ENCODE data around the gene DOC2B. TPM values are rescaled to one million over a fixed set of nuclear protein-coding genes. Genes with fewer than 3 reads are reported as not detected.

Gene DOC2B
- total RNA-seq, 1 experiment from 2014 or later, result 15.2 TPM

DNA sequence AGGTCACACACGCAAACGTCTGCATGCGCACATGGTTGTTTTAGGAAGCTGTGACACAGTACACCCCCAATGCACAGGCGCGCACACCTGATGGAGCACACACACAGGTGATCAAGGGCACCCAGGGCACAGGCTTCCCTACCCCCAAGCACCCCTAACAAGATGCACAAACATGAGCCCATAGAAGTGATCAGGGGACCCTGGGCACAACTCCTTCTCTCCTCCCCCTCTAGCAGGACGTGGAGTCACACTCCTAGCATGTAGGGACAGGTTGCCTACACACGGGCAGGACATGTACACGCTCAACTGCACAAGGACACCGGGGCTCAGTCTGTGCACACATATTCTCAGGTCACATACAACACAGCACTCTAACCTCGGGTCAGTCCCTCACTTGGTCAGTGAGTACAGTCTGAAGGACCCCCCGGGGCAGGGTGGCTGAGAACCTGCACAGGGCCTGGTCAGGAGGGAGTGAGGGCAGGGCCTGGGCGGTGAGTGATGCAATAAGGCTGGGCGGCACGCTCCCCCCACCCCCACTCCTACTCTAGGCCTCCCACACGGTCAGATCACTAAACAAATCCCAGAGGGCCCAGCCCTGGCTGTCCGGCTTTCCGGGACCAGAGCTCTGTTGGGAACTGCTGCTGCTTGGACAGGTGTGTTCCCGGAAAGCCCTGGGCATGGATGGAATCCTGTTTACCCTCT lies 751 bp upstream of the DOC2B start:
- Histone ChIP-seq H3K4me3 (replicated peaks in 1 of 2; ENCODE audit: low read depth in 1 of 2, low read length in 2 of 2) (peak overlapping the region; percentile 33 to 58), H3K9me2 (ENCODE audit: insufficient read depth) (no peaks in the 10 kb centered on the region), H3K4me2 (ENCODE audit: low read length) (peak overlapping the region; percentile 94), H3K4me1 (ENCODE audit: control insufficient read depth in 1 of 2, insufficient read depth in 2 of 2, low read length in 2 of 2) (peaks cover 22 to 23% of the 10 kb centered on the region in 2 experiments), H3K27ac (ENCODE audit: low read depth, low read length) (peak overlapping the region; percentile 68; the same call in 1 of the 2 replicates), H3K79me2 (ENCODE audit: insufficient read depth, low read length) (peaks cover 8% of the 10 kb centered on the region; the same call in 1 of the 2 replicates), H3K27me3 (ENCODE audit: insufficient read depth, low read length) (no peaks in the 10 kb centered on the region), H3K9me3 (ENCODE audit: control insufficient read depth in 1 of 2, insufficient read depth in 1 of 2, low read depth in 1 of 2, low read length in 2 of 2) (no peaks in the 10 kb centered on the region), H2AFZ (ENCODE audit: low read depth, low read length, poor library complexity, severe bottlenecking) (peak overlapping the region; percentile 82), H3K9ac (ENCODE audit: low read length) (peak overlapping the region; percentile 62), H3K36me3 (ENCODE audit: control insufficient read depth in 1 of 2, insufficient read depth in 2 of 2, low read length in 2 of 2) (no peaks in the 10 kb centered on the region), H4K20me1 (ENCODE audit: insufficient read depth) (no peaks in the 10 kb centered on the region)
- RAD21 ChIA-PET (ENCODE audit: low non-redundant PET in 1 of 2, low total read pairs in 2 of 2, uncharacterized antibody in 2 of 2, unreplicated experiment in 2 of 2), result no interaction called here
- TF ChIP-seq TCF7L2 (IDR thresholded peaks at IDR 0.05; ENCODE audit: borderline replicate concordance, extremely low read depth, insufficient read depth, insufficient read length) (no peak), POLR2A (IDR thresholded peaks at IDR 0.05; ENCODE audit: borderline replicate concordance, extremely low read depth, insufficient read depth, insufficient read length) (no peak), EGR1 (IDR thresholded peaks at IDR 0.05; ENCODE audit: low read depth) (no peak), ELF1 (IDR thresholded peaks at IDR 0.05; ENCODE audit: borderline replicate concordance, low read depth) (no peak), SRF (IDR thresholded peaks at IDR 0.05; ENCODE audit: low read depth) (no peak), YY1 (IDR thresholded peaks at IDR 0.05; ENCODE audit: extremely low read depth, insufficient replicate concordance, low read depth, low read length) (no peak)
- BruUV-seq (replicated peaks), result no TSS peak
- CTCF ChIA-PET, result no interaction called here
- DNase-seq (ENCODE audit: low read depth, low spot score) (no peak), ATAC-seq (no peak; the same call in 1 of the 2 replicates)
- intact Hi-C loops (cut with micrococcal nuclease), result no loop called here
- POLR2A ChIA-PET, result no interaction called here

DNA sequence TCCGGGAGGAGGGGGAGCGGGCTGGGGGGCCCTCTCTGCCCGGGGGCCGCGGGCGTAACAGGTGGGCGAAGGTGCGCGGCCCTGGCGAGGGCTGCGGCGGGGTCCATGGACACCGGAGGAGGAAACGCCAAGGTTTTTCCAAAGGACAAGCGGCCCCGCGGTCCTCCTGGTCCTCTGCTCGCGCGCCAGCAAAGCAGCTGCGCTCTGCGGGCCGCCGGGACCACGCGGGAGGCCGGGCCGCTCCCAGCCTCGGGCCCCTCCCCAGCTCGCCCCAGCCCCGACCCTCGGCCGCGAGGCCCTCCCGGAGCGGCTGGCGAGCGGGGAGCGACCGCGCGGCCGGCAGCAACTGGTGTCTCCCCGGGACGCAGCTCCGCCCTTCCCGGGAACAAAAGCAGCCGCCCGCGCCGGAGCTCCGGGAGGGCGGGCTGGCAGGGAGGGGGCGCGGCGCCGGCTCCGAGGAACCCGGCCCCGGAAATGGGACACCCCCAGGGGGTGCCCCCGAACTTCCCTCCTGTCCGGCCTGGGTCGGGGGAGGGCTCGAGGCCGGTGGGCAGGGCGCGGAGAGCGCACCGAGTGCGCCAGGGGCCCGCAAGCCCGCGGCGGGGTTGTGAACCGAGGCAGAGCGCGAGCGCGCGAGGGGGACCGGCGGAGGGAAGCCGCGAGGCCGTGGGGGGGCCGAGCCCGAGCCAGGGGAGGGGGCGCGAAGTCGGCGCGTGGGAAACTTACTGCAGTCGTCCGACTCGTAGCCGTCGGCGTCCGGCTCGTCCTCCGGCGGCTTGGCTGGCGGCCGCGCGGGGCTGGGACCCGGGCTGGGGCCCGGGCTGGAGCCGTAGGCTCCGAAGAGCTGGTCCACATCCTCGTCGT lies 837 bp downstream of the DOC2B start:
- peak overlapping the region; percentile 75 for H3K9ac ChIP-seq (ENCODE audit: low read length)
- H3K4me3 ChIP-seq (replicated peaks in 1 of 2; ENCODE audit: low read depth in 1 of 2, low read length in 2 of 2), result peak overlapping the region; percentile 46 to 72
- H3K4me2 ChIP-seq (ENCODE audit: low read length), result peak overlapping the region; percentile 86
- DNase-seq (ENCODE audit: low read depth, low spot score) (no peak), ATAC-seq (peak; percentile 50)
- no peaks in the 10 kb centered on the region for H3K36me3 ChIP-seq (ENCODE audit: control insufficient read depth in 1 of 2, insufficient read depth in 2 of 2, low read length in 2 of 2)
- H3K9me2 ChIP-seq (ENCODE audit: insufficient read depth), result no peaks in the 10 kb centered on the region
- intact Hi-C loops (cut with micrococcal nuclease), result no loop called here
- ChIA-PET CTCF (no interaction called here), POLR2A (no interaction called here), RAD21 (ENCODE audit: low non-redundant PET in 1 of 2, low total read pairs in 2 of 2, uncharacterized antibody in 2 of 2, unreplicated experiment in 2 of 2) (interaction anchor here in 1 of 2 experiments (0.6 kb wide), 1 partner anchor 19 kb away, joined by 3 read pairs; no protein-coding TSS in a partner anchor)
- H3K27me3 ChIP-seq (ENCODE audit: insufficient read depth, low read length), result no peaks in the 10 kb centered on the region
- no peaks in the 10 kb centered on the region for H4K20me1 ChIP-seq (ENCODE audit: insufficient read depth)
- H3K27ac ChIP-seq (ENCODE audit: low read depth, low read length), result peak overlapping the region; percentile 68
- TF ChIP-seq POLR2AphosphoS5 (IDR thresholded peaks at IDR 0.05; ENCODE audit: low read depth, low read length) (no peak), JUND (IDR thresholded peaks at IDR 0.05) (no peak), TCF7L2 (IDR thresholded peaks at IDR 0.05; ENCODE audit: borderline replicate concordance, extremely low read depth, insufficient read depth, insufficient read length) (peak; percentile 73), ZFX (IDR thresholded peaks at IDR 0.05) (peak; percentile 50; the same call in 1 of the 2 replicates)
- H3K79me2 ChIP-seq (ENCODE audit: insufficient read depth, low read length), result peaks cover 8% of the 10 kb centered on the region; the same call in 1 of the 2 replicates
- H3K9me3 ChIP-seq (ENCODE audit: control insufficient read depth in 1 of 2, insufficient read depth in 1 of 2, low read depth in 1 of 2, low read length in 2 of 2), result no peaks in the 10 kb centered on the region
- BruUV-seq (replicated peaks), result no TSS peak
- no peak overlapping the region for H2AFZ ChIP-seq (ENCODE audit: low read depth, low read length, poor library complexity, severe bottlenecking)
- H3K4me1 ChIP-seq (ENCODE audit: control insufficient read depth in 1 of 2, insufficient read depth in 2 of 2, low read length in 2 of 2), result peaks cover 22 to 27% of the 10 kb centered on the region in 2 experiments

Data from HCT116 (cell line).